Left cardiac atrium (tissue), 4 donors: ENCODE results near the gene IL6ST. TPM values are rescaled to one million over a fixed set of nuclear protein-coding genes. Genes with fewer than 3 reads are reported as not detected.
"Not testable (repeated sequence)": the region's sequence is repeated elsewhere in the genome, so short reads cannot be mapped to it uniquely, and the experiment has no call there.

ENCODE experiments used
- ATAC-seq, 2 donors: fragments of 200-7000 bp; cut with Tn5 transposase; one replicate each; pipeline ENCODE4 v1.9.1; 2020; ENCODE audit warnings: mild to moderate bottlenecking in 2 of 2, moderate library complexity in 2 of 2
- DNase-seq: peaks from one replicate; pipeline ENCODE4 v3.0.0-alpha.2; 2020
- intact Hi-C, 2 donors: fragments of 100-400 bp; cut with DNase I; formaldehyde crosslinking; loops; one replicate each; pipeline versions ENCODE4 v1.14.1 to v1.15.1; 2022 to 2023
- total RNA-seq, 2 donors: library from RNA; stranded (reverse); fragmentation: NEBNext Ultra II Directional; extraction: Animal tissue kit (Norgen Biotek cat#: 25700); gene quantifications; one replicate each; pipeline ENCODE4 v1.2.1, GENCODE V29; 2021
- donor health status: DM: no; HTN: yes; CAD: no.
- donor health status: DM: no; HTN: yes; CAD: no; lungs with severe emphysema.
- donor health status: DM: yes; HTN: yes; CAD: no.
- donor health status: Dilated cardiomyopathy.

IL6ST gene
- total RNA-seq, 2 donors from 2014 or later = 204 to 261 TPM

DNA sequence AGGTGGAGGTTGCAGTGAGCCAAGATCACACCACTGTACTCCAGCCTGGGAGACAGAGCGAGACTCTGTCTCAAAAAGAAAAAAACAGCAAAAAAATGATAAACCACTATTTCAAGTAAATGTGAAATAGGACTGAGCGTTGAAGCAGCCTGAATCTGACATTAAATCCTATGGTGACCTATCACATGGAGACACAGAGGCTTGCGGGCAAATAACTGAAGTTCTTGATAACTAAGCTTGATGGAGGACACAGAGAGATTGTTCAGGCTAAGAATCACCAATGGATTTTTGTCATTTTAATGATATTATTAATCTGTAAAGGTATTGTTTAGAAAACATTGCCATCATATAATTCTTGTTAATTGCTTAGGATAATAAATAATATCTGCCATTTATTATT, 15.7 kb upstream of the IL6ST start:
- ATAC-seq = no peak
- intact Hi-C loops = no loop called here

GRCh38 chr5:56006600-56006999, 11.8 kb upstream of the IL6ST start:
- intact Hi-C loops = no loop called here
- DNase-seq = no peak
- no peak for ATAC-seq

More for the DNA sequence above, 15.7 kb upstream of the IL6ST start:
- DNase-seq = no peak

- DNase-seq (no peak), ATAC-seq (no peak)
- intact Hi-C loops = no loop called here
Observed at GRCh38 chr5:56006094-56006493, 11.3 kb upstream of the IL6ST start.

- intact Hi-C loops = no loop called here
- ATAC-seq = no peak
- DNase-seq = no peak
Observed at GRCh38 chr5:56004874-56005273, 10.1 kb upstream of the IL6ST start.

- intact Hi-C loops = no loop called here
- DNase-seq (no peak), ATAC-seq (no peak)
Observed at GRCh38 chr5:56003679-56004078, 8.9 kb upstream of the IL6ST start.

DNA sequence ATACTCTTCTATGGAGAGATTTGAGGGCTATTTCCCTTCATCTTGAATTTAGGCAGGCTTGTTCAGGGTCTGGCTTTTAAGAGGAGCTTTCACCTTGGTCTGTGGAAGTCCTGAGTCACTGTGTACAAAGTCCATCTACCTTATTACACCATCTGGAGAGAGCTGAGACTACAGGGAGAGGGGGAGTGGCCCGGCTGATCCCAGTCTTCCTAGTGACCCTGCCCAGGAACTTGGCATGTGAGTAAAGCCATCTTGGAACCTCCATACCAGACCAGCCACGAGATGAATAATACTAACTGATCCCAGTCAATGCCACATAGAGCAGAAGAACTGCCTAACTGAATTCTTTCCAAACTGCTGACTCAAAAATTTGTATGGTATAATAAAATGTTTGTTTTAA, 8.4 kb upstream of the IL6ST start:
- DNase-seq (no peak), ATAC-seq (peak in 1 of 2 donors; percentile 30)

DNA sequence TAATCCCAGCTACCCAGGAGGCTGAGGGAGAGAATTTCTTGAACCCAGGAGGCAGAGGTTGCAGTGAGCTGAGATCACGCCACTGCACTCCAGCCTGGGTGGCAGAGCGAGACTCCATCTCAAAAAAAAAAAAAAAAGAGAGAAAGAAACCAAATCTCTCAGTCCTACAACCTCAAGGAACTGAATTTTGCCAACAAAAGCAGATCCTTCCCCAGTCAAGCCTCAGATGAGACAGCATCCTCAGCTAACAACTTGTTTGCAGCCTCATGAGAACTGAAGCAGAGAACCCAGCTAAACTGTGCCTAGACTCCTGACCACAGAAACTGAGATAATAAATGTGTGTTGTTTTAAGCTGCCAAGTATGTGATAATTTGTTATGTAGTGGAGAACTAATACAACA, 7.5 kb upstream of the IL6ST start:
- ATAC-seq (no peak), DNase-seq (no peak)
- intact Hi-C loops = no loop called here

More for the DNA sequence above, 8.4 kb upstream of the IL6ST start:
- intact Hi-C loops = no loop called here

DNA sequence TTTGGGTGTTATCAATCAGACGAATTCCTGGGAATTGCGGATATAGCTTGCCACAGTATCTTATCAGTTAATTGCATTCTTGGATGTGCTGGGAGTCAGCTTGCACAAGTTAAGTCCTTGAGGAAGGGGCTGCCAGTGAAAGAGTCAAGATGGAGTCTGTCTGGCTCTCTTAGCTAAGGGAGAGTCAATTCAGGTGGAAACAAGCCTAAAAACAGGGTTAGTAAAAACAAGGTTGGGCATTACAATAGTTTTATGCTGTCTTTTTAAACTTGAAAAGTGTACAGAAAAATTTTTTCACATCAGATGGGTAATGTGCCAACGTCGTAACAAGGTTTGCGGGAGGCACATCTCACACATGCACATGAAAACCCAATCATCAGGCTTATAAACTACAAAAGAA, 5.5 kb upstream of the IL6ST start:
- DNase-seq, intact Hi-C loops, ATAC-seq: not testable (repeated sequence)

GRCh38 chr5:55998966-55999365, 4.2 kb upstream of the IL6ST start:
- intact Hi-C loops = no loop called here
- ATAC-seq (no peak), DNase-seq (no peak)

DNA sequence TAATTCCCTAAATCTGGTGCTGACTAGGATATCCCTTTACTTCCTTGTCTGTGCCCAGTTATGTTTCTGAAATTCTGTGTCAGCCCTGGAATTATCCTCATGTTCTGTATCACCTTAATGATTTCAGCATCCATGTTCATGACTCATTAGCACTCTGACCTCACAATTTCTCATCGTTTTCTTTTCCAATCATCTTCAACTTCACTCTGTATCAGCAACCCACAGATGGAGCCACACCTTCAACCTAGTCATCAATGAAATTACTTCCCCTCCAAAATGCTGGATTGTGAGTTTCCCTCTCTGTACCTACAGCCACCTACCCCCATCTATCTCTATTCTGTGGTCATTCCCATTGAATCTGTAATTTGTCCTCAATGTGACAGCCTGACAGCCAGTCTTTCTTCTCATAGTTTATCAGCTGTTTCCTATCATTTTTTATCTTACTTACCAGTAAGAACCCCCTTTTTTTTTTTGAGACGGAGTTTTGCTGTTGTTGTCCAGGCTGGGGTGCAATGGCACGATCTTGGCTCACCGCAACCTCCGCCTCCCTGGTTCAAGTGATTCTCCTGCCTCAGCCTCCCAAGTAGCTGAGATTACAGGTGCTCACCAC, 3.1 kb upstream of the IL6ST start:
- DNase-seq = no peak
- intact Hi-C loops = no loop called here
- ATAC-seq = no peak

- DNase-seq (peak; percentile 99), ATAC-seq (peak; percentile 97 to 98)
- intact Hi-C loops = no loop called here
Observed at GRCh38 chr5:55994998-55995914, 493 bp upstream of the IL6ST start.

DNA sequence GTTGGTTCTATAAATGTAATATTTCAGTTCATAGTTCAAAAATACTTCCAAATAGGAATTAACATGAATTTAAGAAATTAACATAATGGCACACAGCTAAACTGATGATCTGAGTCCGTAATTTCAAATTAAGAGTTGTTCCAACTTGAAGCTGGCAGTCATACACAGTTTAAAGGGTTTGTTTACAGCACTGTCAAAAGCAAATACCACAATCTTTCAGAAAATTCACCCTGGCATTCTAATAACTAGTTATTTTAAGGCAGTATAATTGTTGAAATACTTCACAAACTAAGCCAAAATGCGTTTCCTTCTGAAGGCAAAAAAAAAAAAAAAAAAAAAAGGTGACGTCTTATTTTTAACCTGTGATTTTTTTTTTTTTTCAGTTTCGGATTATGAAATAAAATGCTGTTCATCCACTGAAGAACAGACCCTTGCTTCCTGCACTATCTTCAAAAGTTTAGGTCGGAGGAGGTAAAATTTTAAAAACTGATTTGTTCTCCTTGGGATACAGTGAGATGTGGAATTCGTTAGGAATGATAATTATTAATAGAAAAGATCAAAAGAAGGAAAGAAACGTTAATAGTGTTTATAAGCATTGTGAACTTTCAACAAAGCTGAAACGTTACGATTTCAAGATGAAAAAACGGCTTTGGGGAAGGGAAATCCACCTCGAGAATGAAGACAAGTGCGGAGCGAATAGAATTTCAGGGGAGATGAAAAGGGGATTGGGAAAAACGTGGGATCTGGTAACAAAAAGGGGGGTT, 850 bp downstream of the IL6ST start:
- ATAC-seq (no peak), DNase-seq (no peak)
- intact Hi-C loops = no loop called here

DNA sequence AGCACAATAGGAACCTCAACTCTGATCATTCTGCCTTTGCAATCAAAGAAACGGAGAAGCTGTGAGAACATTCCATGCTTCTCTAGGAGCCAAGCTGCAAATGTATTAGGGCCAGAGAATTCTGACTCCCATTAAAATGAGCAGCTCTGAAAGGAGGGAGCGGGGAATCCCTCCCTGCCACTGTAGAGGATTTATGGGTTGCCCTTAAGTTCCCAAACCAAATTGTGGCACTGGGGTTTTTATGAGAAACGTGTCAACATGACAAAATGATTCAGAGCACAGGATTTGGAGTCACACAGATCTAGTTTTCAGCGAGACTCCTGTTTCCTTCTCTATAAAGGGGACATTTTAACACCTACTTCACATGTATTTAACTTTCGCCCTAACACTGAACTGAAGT, 1.8 kb downstream of the IL6ST start:
- intact Hi-C loops = no loop called here
- no peak for DNase-seq

GRCh38 chr5:55991768-55992486, 2.8 kb downstream of the IL6ST start:
- no peak for DNase-seq
- intact Hi-C loops = no loop called here
- no peak for ATAC-seq

More for the DNA sequence above, 1.8 kb downstream of the IL6ST start:
- ATAC-seq = no peak

- DNase-seq, ATAC-seq, intact Hi-C loops: not testable (repeated sequence)
Observed at GRCh38 chr5:55990895-55991294, 3.9 kb downstream of the IL6ST start.

GRCh38 chr5:55989860-55990259, 4.9 kb downstream of the IL6ST start:
- no peak for ATAC-seq
- DNase-seq = no peak
- intact Hi-C loops = loop anchor here in 1 of 2 donors (10.0 kb wide), 1 partner anchor 215 kb away; no protein-coding TSS in a partner anchor

DNA sequence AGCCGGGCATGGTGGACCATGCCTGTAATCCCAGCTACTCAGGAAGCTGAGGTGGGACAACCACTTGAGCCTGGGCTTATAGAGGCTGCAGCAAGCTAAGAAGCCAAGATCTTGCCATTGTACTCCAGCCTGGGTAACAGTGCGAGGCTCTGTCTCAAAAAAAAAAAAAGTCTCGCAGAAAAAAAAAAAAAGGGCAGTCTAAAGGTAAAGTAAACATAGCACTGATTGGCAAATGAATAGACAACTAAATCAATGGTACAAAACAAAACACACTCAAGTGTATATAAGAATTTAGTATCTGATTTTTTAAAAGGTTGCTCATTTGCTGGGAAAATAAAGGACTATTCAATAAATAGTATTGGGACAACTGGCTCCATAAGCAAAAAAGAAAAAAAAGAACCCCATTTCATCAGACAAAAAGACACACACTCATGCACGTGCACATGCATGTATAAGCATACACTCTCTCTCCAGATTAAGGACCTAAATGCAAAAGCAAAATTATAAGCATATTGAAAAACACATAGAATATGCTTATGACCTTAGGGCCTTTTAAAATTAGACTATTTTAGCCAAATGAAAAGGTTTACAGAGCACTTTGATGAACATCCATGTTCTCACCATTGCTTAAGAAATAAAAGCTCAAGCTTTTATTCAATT, 5.7 kb downstream of the IL6ST start:
- intact Hi-C loops = loop anchor here in 1 of 2 donors (10.0 kb wide), 1 partner anchor 216 kb away; no protein-coding TSS in a partner anchor
- ATAC-seq (no peak), DNase-seq (no peak)

GRCh38 chr5:55988428-55988827, 6.3 kb downstream of the IL6ST start:
- DNase-seq, ATAC-seq: not testable (repeated sequence)
- intact Hi-C loops = loop anchor here in 1 of 2 donors (10.0 kb wide), 1 partner anchor 216 kb away; no protein-coding TSS in a partner anchor
